ENCODE measurements around the gene GDI2.

Gene GDI2

GRCh38 chr10:5742116-5742515, 71.1 kb downstream of the GDI2 start:
- DNase-seq (ENCODE audit: low spot score), result no peak

GRCh38 chr10:5741276-5741675, 72.0 kb downstream of the GDI2 start:
- DNase-seq (ENCODE audit: low spot score), result no peak

GRCh38 chr10:5738427-5738826, 74.8 kb downstream of the GDI2 start:
- no peak for DNase-seq (ENCODE audit: low spot score)

- no peak for DNase-seq (ENCODE audit: low spot score)
These were observed 75.9 kb downstream of the GDI2 start for GRCh38 chr10:5737352-5737751.

GRCh38 chr10:5736591-5736990, 76.6 kb downstream of the GDI2 start:
- DNase-seq (ENCODE audit: low spot score), result no peak

- no peak for DNase-seq (ENCODE audit: low spot score)
These were observed 78.1 kb downstream of the GDI2 start for GRCh38 chr10:5735119-5735518.

- no peak for DNase-seq (ENCODE audit: low spot score)
These were observed 81.1 kb downstream of the GDI2 start for GRCh38 chr10:5732141-5732540.

GRCh38 chr10:5731559-5731958, 81.7 kb downstream of the GDI2 start:
- no peak for DNase-seq (ENCODE audit: low spot score)

- DNase-seq (ENCODE audit: low spot score), result no peak
These were observed 82.5 kb downstream of the GDI2 start for GRCh38 chr10:5730766-5731165.

- DNase-seq (ENCODE audit: low spot score), result no peak
These were observed 89.5 kb downstream of the GDI2 start for GRCh38 chr10:5723692-5724091.

- DNase-seq (ENCODE audit: low spot score), result no peak
These were observed 93.1 kb downstream of the GDI2 start for GRCh38 chr10:5720182-5720581.

- DNase-seq (ENCODE audit: low spot score), result no peak
These were observed 93.7 kb downstream of the GDI2 start for GRCh38 chr10:5719546-5719945.

Data from SW480 (cell line).